IPS DF 6.9 (cell line): ENCODE results near the gene FOXF1.

Experiments
- DNase-seq: peaks from one replicate; pipeline ENCODE4 v3.0.0-alpha.2; 2013; ENCODE audit warnings: low read depth, low spot score
- H3K27ac ChIP-seq: one replicate; pipeline ENCODE4 v1.5.1; 2013; ENCODE audit warnings: low read length, control low read depth
- H3K27me3 ChIP-seq: 2 replicates; pipeline ENCODE4 v1.6.1; 2013; ENCODE audit warnings: mild to moderate bottlenecking, low read length; ENCODE audit not compliant: control insufficient read depth, insufficient read depth
- H3K36me3 ChIP-seq: 2 replicates; pipeline ENCODE4 v1.6.1; 2013; ENCODE audit warnings: low read length; ENCODE audit not compliant: control insufficient read depth, insufficient read depth
- H3K4me1 ChIP-seq: 2 replicates; pipeline ENCODE4 v1.6.1; 2013; ENCODE audit warnings: low read length; ENCODE audit not compliant: control insufficient read depth, insufficient read depth
- H3K4me3 ChIP-seq: 2 replicates; pipeline ENCODE4 v1.5.1; 2013; ENCODE audit warnings: mild to moderate bottlenecking, low read length
- H3K9me3 ChIP-seq: 2 replicates; pipeline ENCODE4 v1.6.1; 2013; ENCODE audit warnings: low read length, inconsistent platforms; ENCODE audit not compliant: control insufficient read depth, insufficient read depth
- WGBS: extraction: QIAGEN DNeasy Blood & Tissue Kit; methylation state at CpG from one replicate; pipeline ENCODE4 v1.1.7; 2013; ENCODE audit warnings: mixed read lengths, missing lambda C conversion rate; ENCODE audit not compliant: insufficient read length, insufficient coverage; 5-methylcytosine and 5-hydroxymethylcytosine counted together

The FOXF1 gene

DNA sequence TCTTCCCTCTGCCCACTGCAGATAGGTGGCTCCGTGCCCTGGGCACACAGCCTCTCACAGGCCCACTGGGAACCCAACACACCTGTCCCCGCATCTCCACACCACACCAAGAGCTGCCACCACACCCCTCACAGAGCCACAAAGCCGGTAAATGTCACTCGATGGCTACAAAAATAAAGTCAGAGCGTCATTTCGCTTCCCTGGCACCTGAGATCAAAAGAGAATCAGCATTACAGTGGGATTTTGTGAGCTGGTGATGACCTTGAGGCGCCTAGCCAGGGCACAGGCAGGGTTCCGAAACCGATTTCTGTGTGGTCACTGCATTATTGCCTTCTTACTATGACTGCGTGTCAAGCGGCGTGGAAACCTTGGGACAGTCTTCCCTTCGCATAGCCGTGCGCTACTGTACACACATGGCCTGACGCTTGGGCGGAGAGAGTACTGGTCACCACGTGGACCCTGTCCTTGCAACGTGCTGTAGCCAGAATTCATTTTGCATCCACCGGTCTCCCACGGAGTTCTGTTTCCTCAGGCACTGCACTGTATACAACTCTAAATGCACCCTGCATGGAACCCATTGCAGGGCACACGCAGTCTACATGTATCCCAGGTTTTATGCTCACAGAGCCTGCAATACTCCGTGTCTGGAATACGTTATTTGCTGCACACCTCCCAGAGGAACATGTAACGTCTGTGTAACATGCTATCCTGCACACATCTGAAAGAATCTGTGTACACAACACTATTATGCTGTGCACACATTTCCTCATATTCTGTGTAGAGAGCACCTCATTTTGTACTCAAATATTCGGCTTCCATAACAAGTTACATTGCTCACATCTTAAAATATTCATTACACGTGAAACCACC, 5.8 kb upstream of the FOXF1 start:
- H3K4me3 ChIP-seq = no peak overlapping the region

DNA sequence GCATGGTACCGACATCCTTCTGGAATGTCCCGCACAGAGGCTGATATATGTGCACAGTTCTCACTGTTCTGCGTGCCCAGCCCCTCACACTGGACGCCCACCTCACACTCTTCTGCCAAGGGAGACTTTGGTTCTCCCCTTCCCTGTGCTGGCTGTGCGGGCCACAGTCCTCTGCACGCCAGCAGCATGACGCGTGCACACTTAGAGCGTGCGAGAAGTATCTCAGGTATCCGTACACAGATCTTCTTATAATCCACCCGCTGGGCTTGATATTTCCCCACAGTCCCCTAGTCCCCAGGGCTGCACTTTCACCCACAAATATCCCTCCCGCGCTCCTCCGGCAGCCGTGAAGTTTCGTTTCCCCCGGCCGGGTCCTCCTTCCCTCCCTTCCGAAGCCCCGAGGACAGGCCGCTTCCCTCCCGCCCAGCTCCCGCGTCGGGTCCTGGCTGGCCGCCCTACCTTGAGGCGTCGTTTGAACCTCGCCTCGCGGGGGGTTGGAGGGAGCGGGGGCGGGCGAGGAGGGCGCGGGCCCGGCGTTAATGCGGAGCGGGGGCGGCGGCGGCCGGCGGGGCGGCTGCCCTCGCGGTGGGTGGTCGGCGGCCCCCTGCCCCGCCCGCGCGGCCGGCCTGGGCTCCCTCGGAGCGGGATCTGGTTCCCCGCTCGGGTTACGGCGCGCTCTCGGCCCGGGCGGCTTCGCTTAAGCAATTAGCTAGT, 5.0 kb upstream of the FOXF1 start:
- WGBS = no CpG with 5 or more reads among the region's 67 CpGs
- peaks cover 92% of the 10 kb centered on the region for H3K27me3 ChIP-seq

More for the DNA sequence above, 5.8 kb upstream of the FOXF1 start:
- Histone ChIP-seq H3K36me3 (no peaks in the 10 kb centered on the region), H3K4me1 (peaks cover 5% of the 10 kb centered on the region), H3K27me3 (peaks cover 97% of the 10 kb centered on the region), H3K27ac (no peak overlapping the region), H3K9me3 (no peaks in the 10 kb centered on the region)
- DNase-seq = no peak
- WGBS = no CpG with 5 or more reads among the region's 27 CpGs

DNA sequence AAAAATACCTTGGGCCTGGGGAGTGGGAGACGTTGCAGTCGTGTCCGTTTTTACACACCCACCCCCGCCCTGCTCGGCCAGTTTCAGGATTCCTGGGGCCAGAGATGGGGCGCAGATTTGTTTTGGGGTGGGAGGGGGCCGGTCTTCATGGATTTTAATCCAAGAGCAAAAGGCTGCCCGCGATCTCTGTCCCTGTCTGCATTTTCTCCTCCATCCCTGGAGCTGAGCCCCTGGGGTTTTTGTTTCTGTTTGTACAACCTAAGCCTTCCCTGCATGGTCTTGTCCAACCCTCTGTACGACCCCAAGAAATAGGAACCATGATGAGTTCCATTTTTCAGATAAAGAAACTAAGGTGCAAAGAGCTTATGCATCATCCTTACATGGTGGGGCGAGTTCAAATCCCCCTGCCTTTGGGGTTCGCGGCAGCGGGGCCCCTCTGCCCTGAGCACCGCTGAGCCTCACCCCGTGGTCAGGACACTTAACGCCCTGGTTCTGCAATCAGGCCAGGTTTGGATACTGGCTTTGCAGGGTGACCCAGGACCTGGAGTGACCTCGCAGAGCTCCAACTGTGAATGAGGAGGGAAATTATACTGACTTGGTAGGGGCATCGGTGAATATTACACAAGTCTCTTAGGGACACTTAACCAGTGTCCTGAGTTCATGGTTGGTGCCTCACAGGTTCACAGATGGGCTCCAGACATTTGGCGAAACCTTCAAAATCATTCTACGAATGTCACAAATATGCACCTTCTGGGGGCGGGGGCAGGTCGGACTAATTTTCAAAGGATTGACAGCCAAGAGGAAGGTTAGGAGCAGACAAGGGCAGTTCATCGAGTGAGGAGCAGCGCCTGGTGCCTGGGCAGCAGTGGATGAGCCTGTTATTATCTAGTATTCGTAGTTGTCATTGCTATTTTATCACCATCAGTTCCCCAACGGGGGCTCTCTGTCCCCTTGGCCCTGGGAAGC, 4.1 kb upstream of the FOXF1 start:
- H3K9me3 ChIP-seq = no peaks in the 10 kb centered on the region
- peaks cover 91% of the 10 kb centered on the region for H3K27me3 ChIP-seq
- no peak for DNase-seq
- no CpG with 5 or more reads among the region's 27 CpGs for WGBS
- H3K4me1 ChIP-seq = peaks cover 8% of the 10 kb centered on the region
- H3K27ac ChIP-seq = no peak overlapping the region
- H3K36me3 ChIP-seq = no peaks in the 10 kb centered on the region
- H3K4me3 ChIP-seq = no peak overlapping the region

More for the DNA sequence above, 5.0 kb upstream of the FOXF1 start:
- Histone ChIP-seq H3K4me1 (peaks cover 5% of the 10 kb centered on the region), H3K9me3 (no peaks in the 10 kb centered on the region), H3K27ac (no peak overlapping the region), H3K36me3 (no peaks in the 10 kb centered on the region), H3K4me3 (no peak overlapping the region)
- DNase-seq = no peak

DNA sequence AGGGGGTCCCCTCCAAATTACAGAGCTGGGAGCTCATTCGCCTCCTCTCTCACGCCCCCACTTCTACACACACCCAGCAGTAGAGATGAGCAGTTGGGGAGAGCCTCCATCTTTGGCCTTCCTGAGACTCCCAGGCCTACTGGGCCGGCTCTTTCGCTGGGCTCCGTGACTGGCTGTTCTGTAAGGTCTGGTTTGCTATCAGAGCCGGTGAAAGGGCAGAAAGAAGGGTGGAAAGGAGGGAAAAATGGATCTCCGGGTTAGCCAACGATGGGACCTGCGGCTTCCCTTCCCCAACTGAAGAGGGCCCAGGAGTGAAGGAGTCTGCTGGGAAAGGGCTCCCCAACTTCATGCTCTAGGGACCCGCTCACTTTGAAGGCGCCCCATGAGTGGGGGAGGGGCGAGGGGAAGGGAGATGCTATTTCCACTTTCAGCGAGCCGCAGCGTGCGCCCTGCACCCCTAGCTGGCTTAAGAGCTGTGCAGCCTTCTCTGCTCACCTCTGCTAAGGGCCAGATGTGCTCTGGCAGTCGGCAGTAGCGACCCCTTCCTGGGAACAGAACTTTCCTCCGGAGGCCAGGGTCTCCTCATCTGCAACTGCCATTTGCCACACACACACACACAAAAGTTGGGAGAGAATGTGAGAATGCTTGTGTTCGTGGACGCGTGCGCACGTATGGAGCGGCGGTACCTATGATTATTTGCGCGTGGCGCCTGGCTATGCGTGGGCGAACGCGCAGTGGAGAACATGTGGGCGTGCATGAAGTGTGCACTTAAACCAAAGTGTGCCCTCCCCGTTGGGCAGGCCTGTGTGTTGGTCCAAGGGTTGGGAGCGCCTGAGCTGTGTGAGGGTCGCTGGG, 2.9 kb upstream of the FOXF1 start:
- no CpG with 5 or more reads among the region's 37 CpGs for WGBS
- Histone ChIP-seq H3K27me3 (peaks cover 91% of the 10 kb centered on the region), H3K4me3 (no peak overlapping the region)

DNA sequence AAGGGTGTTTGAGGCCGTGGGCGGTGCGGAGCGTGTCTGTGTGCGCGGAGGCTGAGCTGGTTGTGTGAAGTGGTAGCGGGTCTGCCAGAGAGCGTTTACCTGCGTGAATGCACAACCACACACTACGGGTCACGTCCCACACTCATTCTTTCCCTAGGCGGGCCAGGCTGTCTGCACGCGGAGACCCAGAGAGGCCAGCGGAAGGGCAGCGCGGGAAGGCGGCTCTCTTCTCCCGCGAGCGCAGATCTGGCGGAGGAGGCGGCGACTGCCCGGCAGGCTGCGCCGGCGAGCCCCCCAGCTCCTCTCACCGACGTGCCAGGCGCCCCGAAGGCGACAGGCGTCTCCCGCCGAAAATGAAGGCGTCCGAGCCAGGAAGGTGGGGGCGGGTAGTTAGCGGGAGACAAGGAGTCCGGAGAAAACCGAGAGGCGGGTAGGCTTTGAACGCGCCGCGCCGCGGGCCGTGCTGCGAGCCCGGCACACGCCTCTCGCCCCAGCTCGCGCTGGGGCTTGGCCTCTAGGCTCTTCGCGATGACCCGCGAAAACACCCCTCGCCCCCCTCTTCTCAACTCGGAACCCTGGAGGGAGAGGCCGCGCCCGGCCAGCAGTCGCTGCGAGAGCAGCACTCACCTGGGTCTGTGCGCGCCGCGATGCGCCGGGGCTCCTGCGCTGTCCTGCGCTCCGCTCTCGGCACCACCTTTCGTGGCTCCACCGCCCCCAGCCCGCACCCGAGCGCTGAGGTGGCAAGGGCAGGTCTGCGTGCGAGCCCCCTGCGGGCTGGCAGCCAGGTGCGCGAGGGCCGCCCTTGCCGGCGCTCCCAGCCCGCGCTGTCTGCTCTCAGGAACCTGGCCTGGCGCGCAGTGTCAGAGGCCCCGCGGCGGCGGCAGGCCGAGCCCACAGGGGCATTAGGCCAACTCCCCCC, 2.0 kb upstream of the FOXF1 start:
- Histone ChIP-seq H3K4me1 (peaks cover 15% of the 10 kb centered on the region), H3K27ac (no peak overlapping the region), H3K4me3 (no peak overlapping the region), H3K9me3 (no peaks in the 10 kb centered on the region), H3K36me3 (no peaks in the 10 kb centered on the region), H3K27me3 (peaks cover 91% of the 10 kb centered on the region)
- WGBS = no CpG with 5 or more reads among the region's 99 CpGs
- DNase-seq = no peak

More for the DNA sequence above, 2.9 kb upstream of the FOXF1 start:
- Histone ChIP-seq H3K4me1 (peaks cover 10% of the 10 kb centered on the region), H3K9me3 (no peaks in the 10 kb centered on the region), H3K27ac (no peak overlapping the region), H3K36me3 (no peaks in the 10 kb centered on the region)
- DNase-seq = no peak

DNA sequence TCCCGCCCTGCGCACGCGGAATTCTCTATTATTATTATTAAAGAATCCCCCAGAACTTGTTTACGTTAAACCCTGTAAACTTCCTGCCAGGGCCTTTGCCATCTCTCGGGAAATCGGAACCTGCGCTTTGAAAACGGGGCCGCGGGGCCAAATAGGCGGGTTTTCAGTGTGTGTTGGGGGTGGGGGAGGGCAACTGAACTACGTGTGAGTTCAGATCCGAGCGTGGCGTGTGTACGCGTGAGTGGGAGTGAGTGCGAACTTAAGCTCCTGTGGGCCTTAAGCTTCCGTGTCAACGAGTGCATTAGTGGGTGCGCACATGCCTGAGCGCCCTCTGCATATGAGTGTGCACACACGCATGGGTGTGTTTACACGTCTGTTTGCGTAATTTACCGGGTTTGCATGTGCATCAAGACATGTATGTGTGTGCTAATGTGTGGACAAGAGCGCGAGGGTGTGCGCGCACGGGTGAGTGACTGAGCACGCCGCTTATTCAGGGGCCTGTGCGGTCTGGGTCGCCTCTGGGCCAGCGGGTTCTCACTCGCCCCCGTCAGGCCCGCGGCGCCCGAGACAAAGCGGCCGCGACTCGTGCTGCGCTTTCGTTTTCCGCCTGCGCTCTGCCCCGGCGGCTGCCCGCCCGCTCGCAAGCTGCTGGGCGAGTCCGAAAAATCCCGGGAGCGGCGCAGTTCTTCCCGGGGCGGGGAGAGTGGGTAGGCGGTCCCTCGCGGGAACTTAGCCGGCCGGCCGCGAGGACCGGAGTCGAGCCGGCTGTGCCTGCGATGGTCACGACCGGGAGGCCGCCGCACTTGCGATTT, 1.2 kb upstream of the FOXF1 start:
- no peak for DNase-seq
- Histone ChIP-seq H3K9me3 (no peaks in the 10 kb centered on the region), H3K27me3 (peaks cover 89% of the 10 kb centered on the region), H3K27ac (no peak overlapping the region), H3K4me3 (peak overlapping the region; percentile 34; the same call in 1 of the 2 replicates), H3K4me1 (peaks cover 15% of the 10 kb centered on the region), H3K36me3 (no peaks in the 10 kb centered on the region)
- whole genome bisulfite sequencing = no CpG with 5 or more reads among the region's 79 CpGs

DNA sequence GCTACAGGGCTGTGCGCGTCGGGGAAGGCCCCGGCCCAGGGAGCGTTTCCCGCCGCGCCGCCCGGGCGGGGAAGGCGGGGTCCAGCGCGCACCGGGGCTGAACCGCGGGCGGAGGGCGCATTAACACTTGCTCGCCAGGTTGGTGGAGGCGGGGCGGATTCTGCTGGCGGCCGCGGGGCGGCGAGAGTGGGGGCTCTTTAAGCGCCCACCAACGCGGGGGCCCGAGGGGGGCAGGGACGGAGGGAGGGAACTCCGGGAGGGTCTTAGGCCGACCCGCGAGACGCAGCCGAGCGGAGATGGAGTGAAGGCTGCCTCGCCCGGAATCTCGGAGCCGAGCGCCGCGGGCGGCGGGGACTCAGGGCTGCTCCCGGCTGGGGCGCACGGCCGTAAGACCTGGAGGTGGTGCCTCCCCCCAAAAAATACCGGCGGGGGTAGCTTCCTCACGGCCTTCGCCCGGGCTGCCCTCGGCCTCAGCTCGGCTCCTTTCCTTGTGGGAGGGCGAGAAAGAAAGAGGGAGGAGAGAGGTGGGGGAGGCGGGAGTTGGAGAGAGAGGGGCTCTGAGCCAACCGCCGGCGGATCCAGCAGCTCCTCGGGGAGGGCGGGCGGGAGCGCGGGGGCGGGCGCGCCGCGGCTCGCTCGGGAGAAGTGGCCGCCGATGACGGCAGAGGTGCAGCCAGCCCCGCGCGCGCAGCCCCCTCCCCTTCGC, 415 bp upstream of the FOXF1 start:
- Histone ChIP-seq H3K27me3 (peaks cover 87% of the 10 kb centered on the region), H3K9me3 (no peaks in the 10 kb centered on the region), H3K4me3 (peak overlapping the region; percentile 34; the same call in 1 of the 2 replicates), H3K4me1 (peaks cover 15% of the 10 kb centered on the region), H3K36me3 (no peaks in the 10 kb centered on the region), H3K27ac (no peak overlapping the region)
- WGBS = no CpG with 5 or more reads among the region's 84 CpGs
- DNase-seq = no peak
